PFSK-1 (cell line): ENCODE data around the gene C1orf105.

Source experiments
- FOXP2 ChIP-seq: optimal IDR thresholded peaks from 2 replicates; pipeline ENCODE3; 2011; ENCODE audit warnings: borderline replicate concordance, control low read depth, inconsistent platforms; ENCODE audit not compliant: insufficient read depth; ENCODE audit errors: extremely low read length, extremely low read depth
- SIN3A ChIP-seq: IDR thresholded peaks from 2 replicates; pipeline ENCODE4 v1.6.1; 2012; ENCODE audit warnings: mild to moderate bottlenecking, low read length, moderate library complexity, borderline replicate concordance; ENCODE audit not compliant: insufficient read depth
- TAF1 ChIP-seq: IDR thresholded peaks from 2 replicates; pipeline ENCODE4 v1.6.1; 2012; ENCODE audit warnings: low read length, control low read depth, borderline replicate concordance; ENCODE audit not compliant: insufficient read depth
- TF ChIP-seq, protein P1 (sequence below), 2 experiments: IDR thresholded peaks; 2 replicates each; pipeline versions ENCODE4 v1.6.1 to v1.8.0; 2011 to 2012; ENCODE audit warnings: low read depth in 2 of 2, low read length in 2 of 2, control low read depth in 1 of 2, inconsistent platforms in 1 of 2, mild to moderate bottlenecking in 1 of 2, moderate library complexity in 1 of 2; ENCODE audit not compliant: insufficient read depth in 1 of 2

C1orf105 gene

DNA sequence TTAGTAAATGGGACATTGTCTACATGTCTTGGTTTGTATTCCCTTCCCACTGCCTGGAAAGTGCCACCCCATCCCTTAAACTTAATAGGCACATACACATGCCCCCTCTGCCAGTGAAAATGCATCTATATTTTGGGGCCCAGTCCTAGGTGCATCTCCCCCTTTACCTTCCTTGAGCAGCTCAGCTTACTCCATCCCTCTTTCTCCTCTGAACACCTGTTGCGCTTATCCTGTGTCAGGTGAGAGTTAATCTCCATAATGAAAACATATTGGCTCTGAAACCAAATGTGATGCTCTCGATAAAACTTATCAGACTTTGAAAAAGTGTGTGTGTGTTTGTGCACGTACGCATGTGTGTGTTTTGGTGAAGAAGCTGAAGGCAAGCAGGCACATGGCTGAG lies 97.1 kb downstream of the C1orf105 start:
- no peak for TF ChIP-seq SIN3A
- no peak for TF ChIP-seq FOXP2
- TF ChIP-seq, protein P1, sequence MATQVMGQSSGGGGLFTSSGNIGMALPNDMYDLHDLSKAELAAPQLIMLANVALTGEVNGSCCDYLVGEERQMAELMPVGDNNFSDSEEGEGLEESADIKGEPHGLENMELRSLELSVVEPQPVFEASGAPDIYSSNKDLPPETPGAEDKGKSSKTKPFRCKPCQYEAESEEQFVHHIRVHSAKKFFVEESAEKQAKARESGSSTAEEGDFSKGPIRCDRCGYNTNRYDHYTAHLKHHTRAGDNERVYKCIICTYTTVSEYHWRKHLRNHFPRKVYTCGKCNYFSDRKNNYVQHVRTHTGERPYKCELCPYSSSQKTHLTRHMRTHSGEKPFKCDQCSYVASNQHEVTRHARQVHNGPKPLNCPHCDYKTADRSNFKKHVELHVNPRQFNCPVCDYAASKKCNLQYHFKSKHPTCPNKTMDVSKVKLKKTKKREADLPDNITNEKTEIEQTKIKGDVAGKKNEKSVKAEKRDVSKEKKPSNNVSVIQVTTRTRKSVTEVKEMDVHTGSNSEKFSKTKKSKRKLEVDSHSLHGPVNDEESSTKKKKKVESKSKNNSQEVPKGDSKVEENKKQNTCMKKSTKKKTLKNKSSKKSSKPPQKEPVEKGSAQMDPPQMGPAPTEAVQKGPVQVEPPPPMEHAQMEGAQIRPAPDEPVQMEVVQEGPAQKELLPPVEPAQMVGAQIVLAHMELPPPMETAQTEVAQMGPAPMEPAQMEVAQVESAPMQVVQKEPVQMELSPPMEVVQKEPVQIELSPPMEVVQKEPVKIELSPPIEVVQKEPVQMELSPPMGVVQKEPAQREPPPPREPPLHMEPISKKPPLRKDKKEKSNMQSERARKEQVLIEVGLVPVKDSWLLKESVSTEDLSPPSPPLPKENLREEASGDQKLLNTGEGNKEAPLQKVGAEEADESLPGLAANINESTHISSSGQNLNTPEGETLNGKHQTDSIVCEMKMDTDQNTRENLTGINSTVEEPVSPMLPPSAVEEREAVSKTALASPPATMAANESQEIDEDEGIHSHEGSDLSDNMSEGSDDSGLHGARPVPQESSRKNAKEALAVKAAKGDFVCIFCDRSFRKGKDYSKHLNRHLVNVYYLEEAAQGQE (IDR thresholded peaks at IDR 0.05; ENCODE audit: insufficient read depth in 1 of 2, low read depth in 2 of 2, low read length in 2 of 2), result no peak
- TF ChIP-seq TAF1, result no peak
